Adrenal gland (tissue), 12 donors: ENCODE results near the gene EHBP1L1. TPM values are rescaled to one million over a fixed set of nuclear protein-coding genes. Genes with fewer than 3 reads are reported as not detected.

Source experiments
- DNase-seq, 7 donors: peaks; one replicate each; pipeline ENCODE4 v3.0.0-alpha.2; 2019 to 2020
- H3K27ac ChIP-seq, 5 donors: fragments of 200-600 bp; sonication (generic) in 4 of 5; 1 replicate in 3 of 5; 2 replicates in 2 of 5; pipeline versions ENCODE4 v1.5.1 to v1.8.0; 2016 to 2020; ENCODE audit warnings: mild to moderate bottlenecking in 1 of 5
- H3K27me3 ChIP-seq: fragments of 200-600 bp; 2 replicates; pipeline ENCODE4 v1.8.0; 2021
- H3K36me3 ChIP-seq, 2 donors: fragments of 200-600 bp; replicated peaks in 1 of 2; 1 replicate in 1 of 2; 2 replicates in 1 of 2; pipeline versions ENCODE4 v1.5.1 to v1.8.0; 2018 to 2022
- H3K4me1 ChIP-seq, 2 donors: fragments of 200-600 bp; replicated peaks in 1 of 2; 1 replicate in 1 of 2; 2 replicates in 1 of 2; pipeline versions ENCODE4 v1.5.1 to v1.8.0; 2018 to 2021
- H3K4me3 ChIP-seq, 4 donors: fragments of 200-600 bp; sonication (generic) in 3 of 4; one replicate each; pipeline ENCODE4 v1.5.1; 2016 to 2018
- H3K9me3 ChIP-seq, 3 donors: fragments of 200-600 bp; sonication (generic) in 1 of 3; replicated peaks in 1 of 3; 1 replicate in 2 of 3; 2 replicates in 1 of 3; pipeline versions ENCODE4 v1.5.1 to v1.8.0; 2016 to 2021
- CTCF ChIP-seq, 6 experiments: fragments of 450-650 bp in 4 of 6; fragments of 200-600 bp in 2 of 6; sonication (generic) in 1 of 6; IDR thresholded peaks; 1 replicate in 5 of 6; 2 replicates in 1 of 6; pipeline versions ENCODE4 v1.5.1 to v1.8.0; 2016 to 2021; ENCODE audit warnings: antibody characterized with exemption in 6 of 6, mild to moderate bottlenecking in 2 of 6, moderate library complexity in 1 of 6
- POLR2A ChIP-seq, 2 donors: fragments of 450-650 bp; IDR thresholded peaks; one replicate each; pipeline ENCODE4 v1.6.1; 2017; ENCODE audit warnings: antibody characterized with exemption in 2 of 2, mild to moderate bottlenecking in 2 of 2, moderate library complexity in 1 of 2
- WGBS, 4 donors: extraction: QIAGEN DNeasy Blood & Tissue Kit in 2 of 4; methylation state at CpG; one replicate each; pipeline versions ENCODE4 v1.1.5 to v1.1.7; 2013 to 2017; 5-methylcytosine and 5-hydroxymethylcytosine counted together
- intact Hi-C, 2 donors: fragments of 100-400 bp; cut with DNase I; formaldehyde crosslinking; loops; one replicate each; pipeline versions ENCODE4 v1.14.1 to v1.15.0; 2022 to 2023
- polyA plus RNA-seq, 3 donors: library from polyadenylated mRNA; stranded (reverse); fragments of 200-250 nt in 2 of 3; fragments of 350-450 nt in 1 of 3; fragmentation: Illumina TruSeq in 1 of 3; extraction: RNeasy Lipid Tissue Mini Kit (QIAGEN cat#74804) in 1 of 3; gene quantifications; one replicate each; pipeline ENCODE4 v1.2.3, GENCODE V29; 2013 to 2014
- total RNA-seq, 9 donors: library from RNA; depleted of rRNA in 4 of 9; stranded (reverse); fragments of >200 nt in 4 of 9; fragments of 120-200 nt in 1 of 9; fragmentation: NEBNext Ultra II Directional in 1 of 9; extraction: Animal tissue kit (Norgen Biotek cat#: 25700) in 1 of 9; gene quantifications; one replicate each; pipeline versions ENCODE4 v1.1.0 to v1.2.4, GENCODE V29; 2013 to 2023
- donor health status: healthy with polysubstance abuse.
- donor health status: Bipolar disorder and iron deficiency.
- donor health status: DM: yes; HTN: yes; CAD: no.
- donor health status: DM: no; HTN: no; CAD: no.
- donor health status: DM: no; HTN: no; CAD: no.
- donor health status: DM: yes; HTN: yes; CAD: no.

EHBP1L1 gene
- total and polyA plus RNA-seq, 12 donors = 8.7 to 68.0 (median 34.5) TPM

DNA sequence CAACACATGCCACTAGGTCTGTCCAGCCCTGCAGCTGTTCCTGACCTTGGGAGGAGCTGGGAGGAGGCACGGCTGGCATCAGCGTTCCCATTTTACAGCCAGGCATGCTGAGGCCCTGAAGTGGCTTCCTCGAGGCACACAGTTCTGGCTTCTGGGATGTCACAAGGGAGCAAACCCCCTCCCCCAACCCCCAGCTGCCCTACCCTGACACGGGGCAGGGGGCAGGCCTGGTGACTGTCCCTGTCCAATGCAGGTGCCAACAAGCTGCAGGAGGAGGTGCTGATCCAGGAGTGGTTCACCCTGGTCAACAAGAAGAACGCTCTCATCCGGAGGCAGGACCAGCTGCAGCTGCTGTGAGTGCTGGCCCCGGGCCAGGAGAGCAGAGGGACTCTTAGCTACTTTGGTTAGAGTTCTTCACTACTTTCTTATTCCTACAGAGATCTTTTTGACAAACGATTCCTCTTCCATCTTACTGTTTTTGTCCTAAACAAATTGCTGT lies 14.4 kb downstream of the EHBP1L1 start:
- Histone ChIP-seq H3K4me1 (peaks cover 0 to 32% of the 10 kb centered on the region in 2 donors), H3K4me3 (no peak overlapping the region), H3K27ac (no peak overlapping the region), H3K36me3 (peaks cover 0 to 11% of the 10 kb centered on the region in 2 donors), H3K27me3 (no peaks in the 10 kb centered on the region), H3K9me3 (no peaks in the 10 kb centered on the region)
- TF ChIP-seq CTCF (IDR thresholded peaks at IDR 0.05) (no peak), POLR2A (IDR thresholded peaks at IDR 0.05) (no peak)
- 52 to 70% (median 56%) methylated on average over 4 to 8 of the region's 8 CpGs for WGBS, 4 donors
- DNase-seq = no peak
- intact Hi-C loops = no loop called here

- Histone ChIP-seq H3K36me3 (peaks cover 0 to 11% of the 10 kb centered on the region in 2 donors), H3K27ac (peak overlapping the region in 1 of 5 donors; percentile 58), H3K9me3 (no peaks in the 10 kb centered on the region), H3K27me3 (no peaks in the 10 kb centered on the region), H3K4me3 (no peak overlapping the region), H3K4me1 (peaks cover 0 to 14% of the 10 kb centered on the region in 2 donors)
- DNase-seq = peak in 1 of 7 donors; percentile 48
- intact Hi-C loops = no loop called here
- TF ChIP-seq CTCF (IDR thresholded peaks at IDR 0.05) = no peak
- TF ChIP-seq POLR2A (IDR thresholded peaks at IDR 0.05) = no peak
- 74 to 90% (median 83%) methylated on average over 72 to 106 of the region's 106 CpGs for WGBS, 4 donors
These were observed 16.3 kb downstream of the EHBP1L1 start for GRCh38 chr11:65591939-65592857.

GRCh38 chr11:65592858-65593517 lies 17.1 kb downstream of the EHBP1L1 start:
- Histone ChIP-seq H3K36me3 (peaks cover 0 to 17% of the 10 kb centered on the region in 2 donors), H3K27me3 (no peaks in the 10 kb centered on the region), H3K9me3 (no peaks in the 10 kb centered on the region), H3K4me1 (peaks cover 0 to 7% of the 10 kb centered on the region in 2 donors), H3K4me3 (no peak overlapping the region), H3K27ac (peak overlapping the region in 1 of 5 donors; percentile 58)
- peak in 1 of 7 donors; percentile 28 for DNase-seq
- TF ChIP-seq POLR2A (IDR thresholded peaks at IDR 0.05) (no peak), CTCF (IDR thresholded peaks at IDR 0.05) (no peak)
- WGBS, 4 donors = 85 to 88% (median 86%) methylated on average over 9 to 22 of the region's 22 CpGs
- intact Hi-C loops = no loop called here
